NCI-H1694 (cell line): ENCODE results near the gene ZKSCAN1.
"Not testable (repeated sequence)": the region's sequence is repeated elsewhere in the genome, so short reads cannot be mapped to it uniquely, and the experiment has no call there.

Source experiments
- DNase-seq: peaks from one replicate; lab custom pipeline; 2025; lab: John Stamatoyannopoulos, UW

Gene ZKSCAN1

GRCh38 chr7:100015232-100016214 lies at the start of gene ZKSCAN1:
TSS of gene ZKSCAN1 (plus strand) at chr7:100015596. CDS start at chr7:100023507, 7,911 bp downstream.
- peak; percentile 87 for DNase-seq

GRCh38 chr7:99969298-99969697 lies 46.1 kb upstream of the ZKSCAN1 start:
- no peak for DNase-seq

GRCh38 chr7:99969813-99970212 lies 45.6 kb upstream of the ZKSCAN1 start:
- not testable (repeated sequence) for DNase-seq

- DNase-seq = no peak
Measured at GRCh38 chr7:99971242-99971641, 44.2 kb upstream of the ZKSCAN1 start.

- not testable (repeated sequence) for DNase-seq
Measured at GRCh38 chr7:99973817-99974216, 41.6 kb upstream of the ZKSCAN1 start.

- no peak for DNase-seq
Measured at GRCh38 chr7:99974681-99975080, 40.7 kb upstream of the ZKSCAN1 start.

DNA sequence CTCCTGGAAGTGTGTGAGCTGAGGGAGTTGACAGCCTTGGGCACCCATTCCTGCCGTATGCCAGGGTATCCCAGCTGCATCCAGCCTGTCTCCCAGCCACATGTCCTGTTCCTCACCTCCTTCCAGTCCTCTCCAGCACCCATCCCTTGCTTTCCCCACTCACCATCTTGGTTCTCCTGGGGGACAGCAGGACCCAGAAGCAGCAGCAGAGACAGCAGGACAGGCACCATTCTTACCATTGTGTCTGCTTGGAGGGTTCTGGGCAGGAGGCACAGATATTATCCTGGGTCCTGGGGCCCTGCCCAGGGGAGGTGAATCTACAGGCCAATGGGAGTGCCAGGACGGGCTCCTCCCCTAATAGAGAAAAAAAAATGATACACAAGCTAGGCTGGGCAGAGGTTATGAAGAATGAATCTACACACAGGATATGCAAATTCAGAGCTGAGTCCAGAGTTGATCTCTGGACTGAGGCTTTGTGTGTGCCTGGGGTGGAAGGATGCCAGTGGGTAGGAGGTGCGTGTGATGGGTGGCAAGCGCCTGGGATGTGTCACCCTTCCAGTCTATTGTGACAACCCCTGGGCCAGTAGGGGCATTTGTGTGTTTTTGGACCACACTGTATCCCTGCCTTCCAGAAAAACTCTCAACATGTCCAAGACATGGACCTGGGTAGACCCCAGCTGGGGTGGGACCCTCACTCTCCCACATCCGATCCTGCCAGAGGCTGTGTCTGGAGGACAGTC lies 39.4 kb upstream of the ZKSCAN1 start, which contains the start of gene AZGP1:
TSS of gene AZGP1 (minus strand) at position 250 of the 740 bp plus-strand sequence. CDS start at position 239, 11 bp downstream.
- no peak for DNase-seq

DNA sequence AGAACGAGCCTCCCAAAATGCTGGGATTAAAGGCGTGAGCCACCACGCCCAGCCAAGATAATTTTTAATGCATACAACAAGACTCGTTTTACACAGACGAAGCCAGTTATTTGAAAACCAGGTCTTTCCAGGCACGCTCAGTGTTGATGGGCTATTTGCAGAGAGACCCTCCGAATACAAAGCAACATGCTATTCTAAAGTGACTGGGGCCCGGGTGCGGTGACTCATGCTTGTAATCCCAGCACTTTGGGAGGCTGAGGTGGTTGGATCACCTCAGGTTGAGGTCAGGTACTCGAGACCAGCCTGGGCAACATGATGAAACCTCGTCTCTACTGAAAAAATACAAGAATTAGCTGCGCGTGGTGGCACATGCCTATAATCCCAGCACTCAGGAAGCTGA lies 38.8 kb upstream of the ZKSCAN1 start:
- no peak for DNase-seq

DNA sequence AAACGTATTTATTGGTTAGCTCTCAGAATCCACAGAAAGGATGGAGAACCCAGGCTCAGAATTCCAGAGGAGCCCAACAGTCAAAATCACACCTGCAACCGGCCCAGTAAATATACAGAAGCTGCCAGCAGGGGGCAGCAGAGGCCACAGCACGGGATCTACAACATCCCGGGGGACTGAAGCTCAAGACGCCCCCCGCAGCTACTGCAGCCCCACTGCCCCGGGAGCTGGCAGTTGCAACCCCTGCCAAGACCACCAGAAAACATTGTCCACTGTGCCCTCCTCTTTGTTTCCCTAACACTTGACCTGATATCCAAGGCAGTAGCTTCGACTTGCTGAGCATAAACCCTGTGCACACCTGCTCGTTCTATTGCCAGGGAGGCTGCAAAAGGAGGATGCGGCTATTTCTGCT lies 35.6 kb upstream of the ZKSCAN1 start:
- peak; percentile 9 for DNase-seq

- not testable (repeated sequence) for DNase-seq
Measured at GRCh38 chr7:99980448-99980872, 34.9 kb upstream of the ZKSCAN1 start.

GRCh38 chr7:99981066-99981465 lies 34.3 kb upstream of the ZKSCAN1 start:
- DNase-seq = not testable (repeated sequence)

DNA sequence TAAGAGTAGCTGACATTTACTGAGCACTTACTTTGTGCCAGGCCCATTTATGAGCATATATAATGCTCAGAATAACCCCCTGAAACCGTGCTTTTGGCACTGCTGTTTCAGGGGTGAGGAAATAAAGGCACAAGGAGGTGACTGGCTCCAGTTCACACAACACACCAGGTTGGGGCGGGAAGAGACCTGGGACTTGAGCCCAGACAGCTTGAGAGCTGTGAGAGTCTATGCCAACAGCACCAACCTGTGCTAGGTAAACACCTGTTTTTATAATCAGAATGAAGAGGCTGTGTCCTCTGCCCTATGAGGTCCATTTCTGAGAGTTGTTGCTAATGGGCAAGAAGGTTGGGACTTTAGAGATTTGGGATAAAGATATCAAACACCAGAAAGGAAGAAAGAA lies 30.8 kb upstream of the ZKSCAN1 start:
- no peak for DNase-seq

DNA sequence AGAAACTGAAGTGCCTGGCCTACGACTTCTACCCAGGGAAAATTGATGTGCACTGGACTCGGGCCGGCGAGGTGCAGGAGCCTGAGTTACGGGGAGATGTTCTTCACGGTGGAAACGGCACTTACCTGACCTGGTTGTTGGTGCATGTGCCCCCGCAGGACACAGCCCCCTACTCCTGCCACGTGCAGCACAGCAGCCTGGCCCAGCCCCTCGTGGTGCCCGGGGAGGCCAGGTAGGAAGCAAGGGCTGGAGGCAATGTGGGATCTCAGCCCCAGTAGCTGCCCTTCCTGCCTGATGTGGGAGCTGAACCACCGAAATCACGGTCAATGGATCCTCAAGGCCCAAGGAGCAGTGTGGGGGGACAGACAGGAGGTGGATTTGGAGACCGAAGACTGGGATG lies 28.1 kb upstream of the ZKSCAN1 start:
- not testable (repeated sequence) for DNase-seq

GRCh38 chr7:99987846-99988245 lies 27.6 kb upstream of the ZKSCAN1 start:
- DNase-seq = no peak

DNA sequence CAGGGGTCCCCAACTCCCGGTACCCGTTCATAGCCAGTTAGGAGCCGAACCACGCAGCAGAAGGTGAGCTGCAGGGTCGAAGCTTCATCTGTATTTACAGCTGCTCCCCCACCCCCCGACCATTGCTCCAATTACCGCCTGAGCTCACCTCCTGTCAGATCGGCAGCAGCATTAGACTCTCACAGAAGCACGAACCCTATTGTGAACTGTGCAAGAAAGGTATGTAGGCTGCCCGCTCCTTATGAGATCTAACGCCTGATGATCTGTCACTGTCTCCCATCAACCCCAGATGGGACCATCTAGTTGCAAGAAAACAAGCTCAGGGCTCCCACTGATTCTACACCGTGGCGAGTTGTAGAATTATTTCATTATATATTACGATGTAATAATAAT lies 24.9 kb upstream of the ZKSCAN1 start:
- DNase-seq = no peak

- DNase-seq = not testable (repeated sequence)
Measured at GRCh38 chr7:99991543-99991942, 23.9 kb upstream of the ZKSCAN1 start.

DNA sequence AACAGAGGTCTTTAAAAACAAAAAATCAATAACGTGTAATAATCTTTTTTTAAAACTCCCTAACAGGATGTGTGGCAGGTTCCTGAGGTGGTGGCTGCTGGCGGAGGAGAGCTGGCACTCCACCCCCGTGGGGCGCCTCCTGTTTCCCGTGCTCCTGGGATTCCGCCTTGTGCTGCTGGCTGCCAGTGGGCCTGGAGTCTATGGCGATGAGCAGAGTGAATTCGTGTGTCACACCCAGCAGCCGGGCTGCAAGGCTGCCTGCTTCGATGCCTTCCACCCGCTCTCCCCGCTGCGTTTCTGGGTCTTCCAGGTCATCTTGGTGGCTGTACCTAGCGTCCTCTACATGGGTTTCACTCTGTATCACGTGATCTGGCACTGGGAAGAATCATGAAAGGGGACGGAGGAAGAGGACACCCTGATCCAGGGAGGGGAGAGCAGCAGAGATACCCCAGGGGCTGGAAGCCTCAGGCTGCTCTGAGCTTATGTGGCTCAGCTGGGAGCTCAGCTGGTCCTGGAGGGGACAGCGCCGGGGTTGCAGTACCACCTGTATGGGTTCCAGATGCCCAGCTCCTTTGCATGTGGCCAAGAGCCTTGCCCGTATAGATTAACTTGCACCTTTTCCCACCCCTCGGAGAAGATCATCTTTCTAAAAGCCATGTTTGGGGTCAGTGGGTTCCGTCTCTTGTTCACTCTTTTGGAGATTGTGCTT lies 22.9 kb upstream of the ZKSCAN1 start:
- no peak for DNase-seq

DNA sequence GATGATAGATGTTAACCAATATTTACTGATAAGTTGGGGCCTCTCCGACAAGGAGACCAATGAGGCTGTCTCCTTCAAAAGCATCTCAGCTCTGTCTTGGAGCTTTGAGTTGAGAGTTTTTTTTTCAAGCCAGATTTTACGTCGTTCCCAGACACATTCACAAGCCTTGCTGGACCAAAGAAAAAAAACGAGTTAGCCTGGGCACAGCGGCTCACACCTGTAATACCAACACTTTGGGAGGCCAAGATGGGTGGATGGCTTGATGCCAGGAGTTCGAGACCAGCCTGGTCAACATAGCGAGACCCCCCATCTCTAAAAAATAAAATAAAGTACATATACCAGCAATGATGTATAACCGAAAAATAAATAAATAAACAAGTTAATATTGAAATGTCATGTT lies 20.6 kb upstream of the ZKSCAN1 start:
- no peak for DNase-seq

DNA sequence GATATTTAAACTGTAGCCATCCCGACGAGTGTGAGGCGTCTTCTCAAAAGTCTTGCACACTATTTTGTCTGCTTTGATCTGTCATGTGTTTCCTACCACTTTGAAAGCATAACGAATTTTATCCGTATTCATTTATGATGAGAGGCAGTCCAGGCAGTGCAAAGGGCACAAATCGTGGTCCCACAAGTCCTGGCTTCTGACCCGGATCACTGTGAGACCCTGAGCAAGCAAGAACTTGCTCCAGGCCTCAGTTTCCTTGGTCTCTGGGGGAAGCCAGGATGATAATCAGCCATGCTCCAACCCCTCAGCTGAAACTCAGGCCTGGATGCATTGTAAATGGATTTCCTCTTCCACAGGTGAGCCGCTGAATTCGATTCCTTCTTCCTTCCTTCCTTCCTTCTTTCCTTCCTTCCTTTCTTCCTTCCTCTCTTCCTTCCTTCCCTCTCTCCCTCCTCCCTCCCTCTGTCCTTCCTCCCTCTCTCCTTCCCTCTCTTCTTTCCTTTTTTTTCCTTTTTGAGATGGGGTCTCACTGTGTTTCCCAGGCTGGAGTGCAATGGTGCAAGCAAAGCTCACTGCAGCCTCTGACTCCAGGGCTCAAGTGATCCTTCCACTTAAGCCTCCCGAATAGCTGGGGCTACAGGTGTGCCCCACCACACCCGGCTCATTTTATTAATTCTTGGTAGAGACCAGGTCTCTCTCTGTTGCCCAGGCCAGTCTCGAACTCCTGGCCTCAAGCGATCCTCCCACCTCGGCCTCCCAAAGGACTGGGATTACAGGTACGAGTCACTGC lies 18.4 kb upstream of the ZKSCAN1 start:
- no peak for DNase-seq

- DNase-seq = no peak
Measured at GRCh38 chr7:99997545-99998137, 17.8 kb upstream of the ZKSCAN1 start.

GRCh38 chr7:100000239-100000638 lies 15.2 kb upstream of the ZKSCAN1 start:
- no peak for DNase-seq
